ENCODE data around the gene TRIM22. TPM values are rescaled to one million over a fixed set of nuclear protein-coding genes. Genes with fewer than 3 reads are reported as not detected.

Gene TRIM22
- total RNA-seq, 4 donors from 2014 or later, result 35.9 to 96.8 (median 64.8) TPM

- TF ChIP-seq CTCF (IDR thresholded peaks at IDR 0.05; ENCODE audit: low read depth), result no peak
Measured at GRCh38 chr11:5737091-5737490, 47.5 kb downstream of the TRIM22 start.

- TF ChIP-seq CTCF (IDR thresholded peaks at IDR 0.05; ENCODE audit: low read depth), result no peak
Measured at GRCh38 chr11:5737670-5738392, 48.2 kb downstream of the TRIM22 start.

- no peak for TF ChIP-seq CTCF (IDR thresholded peaks at IDR 0.05; ENCODE audit: low read depth)
Measured at GRCh38 chr11:5738431-5738830, 48.8 kb downstream of the TRIM22 start.

- no peak for TF ChIP-seq CTCF (IDR thresholded peaks at IDR 0.05; ENCODE audit: low read depth)
Measured at GRCh38 chr11:5746614-5747013, 57.0 kb downstream of the TRIM22 start.

GRCh38 chr11:5749836-5750235 is 60.2 kb downstream of the TRIM22 start:
- TF ChIP-seq CTCF (IDR thresholded peaks at IDR 0.05; ENCODE audit: low read depth), result no peak

GRCh38 chr11:5753943-5754342 is 64.4 kb downstream of the TRIM22 start, which contains the start of gene OR52N4:
OR52N4 (plus strand) TSS chr11:5754243; CDS start chr11:5754741, 498 bp downstream.
- no peak for TF ChIP-seq CTCF (IDR thresholded peaks at IDR 0.05; ENCODE audit: low read depth)

Other genes starting within 250 kb of the TRIM22 start
- 1 to 10 TPM in 1 of 4 donors, not detected in 3; 2.9 TPM for gene OR51I1, start 248.3 kb upstream of the TRIM22 start, total RNA-seq
- gene OR51I2, start 240.5 kb upstream of the TRIM22 start, total RNA-seq, result not detected
- not detected for gene OR52D1, start 201.1 kb upstream of the TRIM22 start, total RNA-seq
- gene UBQLN3, start 179.8 kb upstream of the TRIM22 start, total RNA-seq, result under 1 TPM in 3 of 4 donors, not detected in 1; 0.17 to 0.57 (median 0.49) TPM
- under 1 TPM; 0.34 to 0.98 (median 0.71) TPM for gene UBQLNL, start 173.1 kb upstream of the TRIM22 start, total RNA-seq
- not detected for gene OR52H1, start 141.2 kb upstream of the TRIM22 start, total RNA-seq
- not detected for gene OR52B6, start 108.9 kb upstream of the TRIM22 start, total RNA-seq
- gene TRIM6, start 93.2 kb upstream of the TRIM22 start, total RNA-seq, result 1 to 10 TPM; 1.6 to 9.2 (median 3.4) TPM
- gene TRIM34, start 64.8 kb upstream of the TRIM22 start, total RNA-seq, result 10 to 100 TPM in 1 of 4 donors, 1 to 10 TPM in 3; 4.1 to 12.1 (median 8.1) TPM
- 10 to 100 TPM; 12.6 to 22.8 (median 16.7) TPM for gene TRIM5, start 4.7 kb upstream of the TRIM22 start, total RNA-seq
- under 1 TPM in 2 of 4 donors, not detected in 2; 0.22 to 0.75 TPM for gene OR56B1, start 46.7 kb downstream of the TRIM22 start, total RNA-seq
- not detected for gene OR52N4, start 64.5 kb downstream of the TRIM22 start, total RNA-seq
- gene OR52N5, start 93.6 kb downstream of the TRIM22 start, total RNA-seq, result under 1 TPM in 2 of 4 donors, not detected in 2; 0.33 to 0.44 TPM
- not detected for gene OR52N1, start 101.5 kb downstream of the TRIM22 start, total RNA-seq
- not detected for gene OR52N2, start 119.1 kb downstream of the TRIM22 start, total RNA-seq
- not detected for gene OR52E6, start 152.1 kb downstream of the TRIM22 start, total RNA-seq
- not detected for gene OR52E8, start 167.9 kb downstream of the TRIM22 start, total RNA-seq
- not detected for gene OR52E4, start 190.8 kb downstream of the TRIM22 start, total RNA-seq
- not detected for gene OR52E5, start 203.4 kb downstream of the TRIM22 start, total RNA-seq

Measured in subcutaneous adipose tissue (tissue), 4 donors.